ENCODE measurements around the gene PTX4. TPM values are rescaled to one million over a fixed set of nuclear protein-coding genes. Genes with fewer than 3 reads are reported as not detected.
"Not testable (repeated sequence)": the region's sequence is repeated elsewhere in the genome, so short reads cannot be mapped to it uniquely, and the experiment has no call there.

Gene PTX4
- total RNA-seq, 1 experiment from 2014 or later: 0.22 TPM

DNA sequence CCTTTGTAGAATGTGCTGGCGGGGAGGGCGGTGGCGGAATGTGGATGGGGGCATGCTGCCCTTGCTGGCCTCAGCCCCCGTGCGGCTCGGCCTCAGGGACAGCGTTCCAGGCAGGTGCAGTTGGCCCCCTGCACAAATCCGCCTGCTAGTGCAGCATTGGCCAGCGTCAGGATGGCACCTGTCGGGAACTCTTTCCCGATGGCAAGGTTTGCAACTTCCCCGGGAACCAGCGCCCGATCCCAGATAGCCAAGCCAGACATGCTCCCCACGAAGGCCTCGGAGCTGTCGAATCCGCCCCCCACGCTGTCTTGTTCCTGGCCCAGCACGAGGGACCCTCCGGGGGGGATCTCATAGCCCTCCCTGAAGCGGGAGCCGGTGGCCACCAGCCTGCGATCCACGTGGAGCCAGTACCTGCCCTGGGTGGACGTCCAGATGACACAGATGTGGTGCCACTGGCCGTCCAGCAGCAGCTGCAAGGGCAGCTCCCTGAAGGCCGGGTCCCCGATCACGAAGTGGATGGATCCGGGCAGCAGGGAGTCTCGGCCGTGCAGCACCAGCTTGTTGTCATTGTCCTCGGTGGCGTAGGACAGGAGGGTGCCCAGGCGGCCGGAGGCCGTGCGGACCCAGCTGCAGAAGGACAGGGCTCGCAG is 2.8 kb downstream of the PTX4 start:
- no peak for ATAC-seq
- intact Hi-C loops (cut with micrococcal nuclease): no loop called here
- Histone ChIP-seq H3K36me3 (ENCODE audit: low read depth, low read length) (no peaks in the 10 kb centered on the region), H3K27me3 (ENCODE audit: low read length) (no peaks in the 10 kb centered on the region), H3K9me3 (ENCODE audit: low read length) (no peaks in the 10 kb centered on the region), H3K79me2 (ENCODE audit: low read length) (no peaks in the 10 kb centered on the region), H3K9me2 (replicated peaks; ENCODE audit: low read length) (no peaks in the 10 kb centered on the region), H3K27ac (ENCODE audit: low read length) (no peak overlapping the region), H3F3A (ENCODE audit: low read length, unreplicated experiment) (no peaks in the 10 kb centered on the region), H3K4me2 (ENCODE audit: low read length) (no peak overlapping the region), H4K20me1 (ENCODE audit: low read length) (no peaks in the 10 kb centered on the region), H2AFZ (ENCODE audit: low read length) (no peak overlapping the region), H3K9ac (ENCODE audit: low read length) (no peak overlapping the region), H3K4me3 (ENCODE audit: low read length) (no peak overlapping the region), H3K4me1 (ENCODE audit: insufficient read depth, low read length) (peaks cover 12% of the 10 kb centered on the region)
- CTCF ChIA-PET: no interaction called here
- POLR2A ChIA-PET (ENCODE audit: unreplicated experiment): no interaction called here
- TF ChIP-seq, protein P1, sequence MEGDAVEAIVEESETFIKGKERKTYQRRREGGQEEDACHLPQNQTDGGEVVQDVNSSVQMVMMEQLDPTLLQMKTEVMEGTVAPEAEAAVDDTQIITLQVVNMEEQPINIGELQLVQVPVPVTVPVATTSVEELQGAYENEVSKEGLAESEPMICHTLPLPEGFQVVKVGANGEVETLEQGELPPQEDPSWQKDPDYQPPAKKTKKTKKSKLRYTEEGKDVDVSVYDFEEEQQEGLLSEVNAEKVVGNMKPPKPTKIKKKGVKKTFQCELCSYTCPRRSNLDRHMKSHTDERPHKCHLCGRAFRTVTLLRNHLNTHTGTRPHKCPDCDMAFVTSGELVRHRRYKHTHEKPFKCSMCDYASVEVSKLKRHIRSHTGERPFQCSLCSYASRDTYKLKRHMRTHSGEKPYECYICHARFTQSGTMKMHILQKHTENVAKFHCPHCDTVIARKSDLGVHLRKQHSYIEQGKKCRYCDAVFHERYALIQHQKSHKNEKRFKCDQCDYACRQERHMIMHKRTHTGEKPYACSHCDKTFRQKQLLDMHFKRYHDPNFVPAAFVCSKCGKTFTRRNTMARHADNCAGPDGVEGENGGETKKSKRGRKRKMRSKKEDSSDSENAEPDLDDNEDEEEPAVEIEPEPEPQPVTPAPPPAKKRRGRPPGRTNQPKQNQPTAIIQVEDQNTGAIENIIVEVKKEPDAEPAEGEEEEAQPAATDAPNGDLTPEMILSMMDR (conservative IDR thresholded peaks at IDR 0.05; ENCODE audit: low read depth, low read length): no peak
- TF ChIP-seq EZH2phosphoT487 (IDR thresholded peaks at IDR 0.05; ENCODE audit: borderline replicate concordance, low read length) (no peak), EZH2 (IDR thresholded peaks at IDR 0.05; ENCODE audit: low read length, unreplicated experiment) (no peak)
- no TSS peak for BruUV-seq (replicated peaks)
- DNase-seq: no peak

DNA sequence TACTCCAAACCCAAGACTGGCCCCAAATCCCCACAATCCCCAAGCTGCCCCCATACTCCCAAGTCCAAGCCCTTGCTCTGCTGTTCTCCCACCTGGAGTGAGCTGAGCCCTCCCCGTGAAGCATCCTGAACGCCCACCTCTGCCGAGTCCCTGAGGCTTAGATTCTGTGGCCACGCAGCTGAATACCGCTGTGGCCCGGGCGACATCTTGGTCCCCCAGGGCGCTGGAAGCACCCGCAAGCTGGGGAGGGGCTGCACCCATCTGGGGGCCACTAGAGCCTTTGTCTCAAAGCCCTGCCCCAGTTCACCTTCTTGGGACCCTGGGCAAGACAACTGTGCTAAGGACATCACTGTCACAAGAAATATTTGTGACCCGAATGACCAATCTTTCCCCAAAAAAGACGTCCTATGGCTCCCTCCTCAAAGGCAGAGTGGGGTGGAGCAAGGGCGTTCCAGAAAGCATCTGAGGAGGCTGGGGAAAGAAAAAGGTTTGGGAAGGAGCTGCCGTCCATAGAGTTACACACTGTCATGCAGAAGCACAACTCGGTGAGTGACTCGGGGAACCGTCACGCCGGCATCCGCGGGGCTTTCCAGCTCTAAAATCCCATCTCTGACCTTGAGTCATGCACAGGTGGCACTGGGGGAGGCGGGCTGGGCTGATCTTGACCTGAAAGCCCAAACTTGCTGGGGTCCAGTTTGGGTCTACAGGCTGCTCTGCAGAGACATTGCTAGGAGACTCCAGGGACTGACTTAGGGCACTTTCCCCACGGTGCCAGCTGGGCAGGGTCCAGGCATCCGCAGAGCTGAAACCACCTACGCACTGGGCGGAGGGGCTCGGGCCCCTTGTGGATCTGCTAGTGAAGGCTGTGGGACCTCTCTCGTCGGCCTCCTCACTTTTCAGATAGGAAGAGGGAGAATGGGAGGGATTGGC is 6.6 kb downstream of the PTX4 start:
- Histone ChIP-seq H3K36me3 (ENCODE audit: low read depth, low read length) (no peaks in the 10 kb centered on the region), H3K4me3 (ENCODE audit: low read length) (no peak overlapping the region), H2AFZ (ENCODE audit: low read length) (peak overlapping the region; percentile 67), H3F3A (ENCODE audit: low read length, unreplicated experiment) (no peaks in the 10 kb centered on the region), H3K9me2 (replicated peaks; ENCODE audit: low read length) (no peaks in the 10 kb centered on the region), H3K9me3 (ENCODE audit: low read length) (no peaks in the 10 kb centered on the region), H3K4me2 (ENCODE audit: low read length) (peak overlapping the region; percentile 66), H3K27me3 (ENCODE audit: low read length) (no peaks in the 10 kb centered on the region), H3K4me1 (ENCODE audit: insufficient read depth, low read length) (peaks cover 12% of the 10 kb centered on the region), H3K9ac (ENCODE audit: low read length) (peak overlapping the region; percentile 40), H4K20me1 (ENCODE audit: low read length) (no peaks in the 10 kb centered on the region), H3K79me2 (ENCODE audit: low read length) (no peaks in the 10 kb centered on the region), H3K27ac (ENCODE audit: low read length) (peak overlapping the region; percentile 81)
- intact Hi-C loops (cut with micrococcal nuclease): no loop called here
- peak; percentile 97 for ATAC-seq
- TF ChIP-seq, protein P1 (conservative IDR thresholded peaks at IDR 0.05; ENCODE audit: low read depth, low read length): no peak
- TF ChIP-seq EZH2 (IDR thresholded peaks at IDR 0.05; ENCODE audit: low read length, unreplicated experiment): no peak
- no peak for TF ChIP-seq EZH2phosphoT487 (IDR thresholded peaks at IDR 0.05; ENCODE audit: borderline replicate concordance, low read length)
- peak; percentile 87 for DNase-seq
- ChIA-PET POLR2A (ENCODE audit: unreplicated experiment) (interaction anchor here (0.6 kb wide), 1 partner anchor 359 kb away, joined by 3 read pairs; no protein-coding TSS in a partner anchor), CTCF (interaction anchor here (0.6 kb wide), 2 partner anchors 12 to 540 kb away, joined by 3 to 14 read pairs; no protein-coding TSS in a partner anchor)
- no TSS peak for BruUV-seq (replicated peaks)

DNA sequence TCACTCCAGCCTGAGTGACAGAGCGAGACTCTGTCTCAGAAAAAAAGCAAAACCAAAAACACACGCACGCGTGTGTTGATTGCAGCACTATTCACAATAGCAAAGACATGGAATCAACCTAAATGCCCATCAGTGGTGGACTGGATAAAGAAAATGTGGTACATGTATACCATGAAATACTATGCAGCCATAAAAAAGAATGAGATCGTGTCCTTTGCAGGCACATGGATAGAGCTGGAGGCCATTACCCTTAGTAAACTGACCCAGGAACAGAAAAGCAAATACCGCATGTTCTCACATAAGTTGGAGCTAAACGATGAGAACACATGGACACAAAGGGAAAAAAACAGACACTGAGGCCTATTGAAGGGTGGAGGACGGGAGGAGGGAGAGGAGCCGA is 9.8 kb downstream of the PTX4 start:
- H3K27ac ChIP-seq (ENCODE audit: low read length); H3K4me3 ChIP-seq (ENCODE audit: low read length); POLR2A ChIA-PET (ENCODE audit: unreplicated experiment); H3K4me2 ChIP-seq (ENCODE audit: low read length); H3K79me2 ChIP-seq (ENCODE audit: low read length); CTCF ChIA-PET; H3K9ac ChIP-seq (ENCODE audit: low read length); H3K27me3 ChIP-seq (ENCODE audit: low read length); H2AFZ ChIP-seq (ENCODE audit: low read length); H3K9me3 ChIP-seq (ENCODE audit: low read length); DNase-seq; H4K20me1 ChIP-seq (ENCODE audit: low read length); H3K36me3 ChIP-seq (ENCODE audit: low read depth, low read length); ATAC-seq; intact Hi-C loops (cut with micrococcal nuclease); BruUV-seq (replicated peaks); H3K9me2 ChIP-seq (replicated peaks; ENCODE audit: low read length); H3F3A ChIP-seq (ENCODE audit: low read length, unreplicated experiment): not testable (repeated sequence)
- peaks cover 18% of the 10 kb centered on the region for H3K4me1 ChIP-seq (ENCODE audit: insufficient read depth, low read length)

Data from PC-3 (cell line).